Islet of Langerhans (tissue), 1 donor: ENCODE data around the gene LAMB3.
"Not testable (repeated sequence)": the region's sequence is repeated elsewhere in the genome, so short reads cannot be mapped to it uniquely, and the experiment has no call there.

ENCODE experiments used
- FAIRE-seq: peaks from one replicate; lab custom pipeline; 2011; peaks lifted over from hg19 to GRCh38; lab: Jason Lieb, UNC

The LAMB3 gene

GRCh38 chr1:209652121-209652735 lies at the start of gene LAMB3:
LAMB3 (minus strand) TSS chr1:209652425; CDS start chr1:209650944, 1,481 bp downstream.
- no peak for FAIRE-seq

GRCh38 chr1:209700686-209701085 lies 48.5 kb upstream of the LAMB3 start:
- not testable (repeated sequence) for FAIRE-seq

DNA sequence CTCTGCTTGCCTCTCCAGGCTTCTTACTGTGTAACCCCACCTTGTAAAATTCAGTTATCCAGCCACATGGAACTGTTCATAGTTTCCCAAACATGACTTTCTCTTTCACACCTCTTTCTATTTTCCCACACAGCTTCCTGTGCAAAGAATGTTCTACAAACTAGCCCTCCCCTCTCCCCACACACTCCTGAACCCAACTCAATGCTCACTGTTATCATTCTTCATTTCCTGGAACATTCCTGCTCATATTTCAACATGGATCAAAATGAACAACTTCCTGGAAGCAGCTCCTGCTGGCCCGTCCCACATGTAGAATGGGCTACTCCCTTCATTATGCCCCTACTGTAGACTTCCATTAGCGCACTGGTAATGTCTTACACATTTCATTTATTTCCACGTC lies 44.9 kb upstream of the LAMB3 start:
- no peak for FAIRE-seq

DNA sequence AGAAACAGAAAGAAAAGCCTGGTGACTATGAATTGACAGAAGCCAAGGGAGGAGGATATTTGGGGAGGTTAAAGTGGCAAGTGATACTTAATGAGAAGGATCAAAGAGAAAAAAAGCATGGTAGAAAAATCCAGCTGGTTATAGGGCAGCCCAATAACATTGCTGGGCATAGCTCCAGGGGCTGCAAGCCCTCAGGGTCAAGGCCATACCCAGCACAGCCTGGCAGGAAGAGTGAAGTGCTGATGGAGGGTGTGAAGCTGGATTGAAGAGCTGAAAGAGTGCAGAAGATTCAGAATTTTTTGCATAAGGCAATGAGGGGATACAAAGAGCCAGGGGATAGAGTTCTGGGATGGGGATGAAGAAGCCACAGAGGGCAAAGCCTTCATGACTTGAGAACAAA lies 44.4 kb upstream of the LAMB3 start:
- FAIRE-seq: no peak

- FAIRE-seq: peak; percentile 95
Observed at GRCh38 chr1:209692745-209693504, 40.7 kb upstream of the LAMB3 start.

- no peak for FAIRE-seq
Observed at GRCh38 chr1:209692296-209692695, 40.1 kb upstream of the LAMB3 start.

DNA sequence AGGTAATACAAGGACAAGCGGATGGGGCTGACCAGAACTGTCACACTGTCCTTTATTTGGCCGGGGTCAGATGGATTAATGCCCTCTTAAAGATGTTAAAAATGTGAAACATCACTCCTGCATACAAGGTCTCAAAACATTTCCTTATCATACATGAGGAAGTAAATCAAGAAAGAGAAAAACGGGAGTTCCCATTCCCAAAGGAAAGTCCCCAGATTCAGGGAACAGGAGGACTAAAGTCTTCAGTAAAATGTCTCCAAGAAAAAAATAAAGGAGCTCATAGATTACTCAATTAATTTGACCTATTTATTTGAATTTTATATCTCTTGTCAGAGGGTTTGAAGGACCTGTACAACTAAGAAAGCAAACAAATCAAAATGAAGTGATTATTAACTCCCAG lies 39.0 kb upstream of the LAMB3 start:
- no peak for FAIRE-seq

DNA sequence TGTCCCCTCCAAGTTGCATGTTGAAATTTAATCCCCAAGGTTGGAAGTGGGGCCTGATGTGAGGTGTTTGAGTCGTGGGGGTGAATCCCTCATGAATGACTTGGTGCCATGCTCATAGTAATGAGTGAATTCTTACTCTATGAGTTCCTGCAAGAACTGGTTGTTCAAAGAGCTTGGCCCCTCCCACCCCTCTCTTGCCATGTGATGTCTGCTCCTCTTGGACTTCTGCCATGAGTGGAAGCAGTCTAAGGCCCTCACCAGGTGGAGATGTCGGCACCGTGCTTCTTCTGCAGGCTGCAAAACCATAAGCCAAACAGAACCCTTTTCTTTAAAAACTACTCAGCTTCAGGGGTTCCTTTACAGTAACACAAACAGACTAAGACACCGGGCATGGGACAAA lies 37.3 kb upstream of the LAMB3 start:
- FAIRE-seq: no peak

GRCh38 chr1:209688746-209689234 lies 36.6 kb upstream of the LAMB3 start:
- FAIRE-seq: no peak

DNA sequence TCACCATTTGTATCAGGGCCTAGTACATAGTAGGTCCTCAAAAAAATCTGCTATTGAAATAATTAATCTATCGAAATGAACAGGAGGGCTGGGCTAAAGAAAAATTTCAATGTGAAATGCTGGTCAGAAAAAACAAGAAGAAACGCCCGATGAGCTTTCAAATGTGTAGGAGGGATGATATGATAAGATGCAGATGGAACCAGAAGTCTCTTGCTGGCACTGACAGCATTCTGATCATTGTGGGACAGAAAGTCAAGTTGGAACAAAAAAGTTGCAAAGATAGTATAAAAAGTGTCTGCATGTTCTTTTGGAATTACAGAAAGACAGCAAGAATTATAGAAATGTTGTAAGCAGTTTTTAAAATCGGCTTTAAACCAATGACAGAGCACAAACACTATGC lies 34.1 kb upstream of the LAMB3 start:
- FAIRE-seq: no peak

DNA sequence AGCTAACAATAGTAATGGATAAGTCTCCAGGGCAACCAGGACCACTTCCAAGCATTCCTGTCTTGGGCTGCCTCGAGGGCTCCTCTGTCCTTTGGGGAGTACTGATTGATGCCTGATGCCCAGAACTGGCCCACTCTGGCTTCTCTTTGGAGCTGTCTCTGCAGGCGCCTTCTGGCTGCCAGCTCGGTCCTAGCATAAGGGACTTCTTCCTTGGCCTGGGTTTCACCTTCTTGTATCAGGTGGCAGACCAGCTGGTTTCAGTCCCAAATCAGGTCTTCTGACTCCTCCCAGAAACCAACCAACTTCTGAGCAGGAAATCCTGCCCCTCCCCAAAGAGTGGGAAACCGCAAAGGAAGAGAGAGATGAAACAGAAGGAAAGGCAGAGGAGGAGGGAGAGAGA lies 33.6 kb upstream of the LAMB3 start:
- FAIRE-seq: no peak

GRCh38 chr1:209678981-209679539 lies 26.8 kb upstream of the LAMB3 start:
- FAIRE-seq: no peak

- no peak for FAIRE-seq
Observed at GRCh38 chr1:209675565-209676154, 23.4 kb upstream of the LAMB3 start.

GRCh38 chr1:209674957-209675564 lies 22.8 kb upstream of the LAMB3 start, which contains the start of gene G0S2:
G0S2 (plus strand) TSS chr1:209675412; CDS start chr1:209675685, 273 bp downstream.
- no peak for FAIRE-seq

- FAIRE-seq: no peak
Observed at GRCh38 chr1:209673631-209674417, 21.6 kb upstream of the LAMB3 start.

DNA sequence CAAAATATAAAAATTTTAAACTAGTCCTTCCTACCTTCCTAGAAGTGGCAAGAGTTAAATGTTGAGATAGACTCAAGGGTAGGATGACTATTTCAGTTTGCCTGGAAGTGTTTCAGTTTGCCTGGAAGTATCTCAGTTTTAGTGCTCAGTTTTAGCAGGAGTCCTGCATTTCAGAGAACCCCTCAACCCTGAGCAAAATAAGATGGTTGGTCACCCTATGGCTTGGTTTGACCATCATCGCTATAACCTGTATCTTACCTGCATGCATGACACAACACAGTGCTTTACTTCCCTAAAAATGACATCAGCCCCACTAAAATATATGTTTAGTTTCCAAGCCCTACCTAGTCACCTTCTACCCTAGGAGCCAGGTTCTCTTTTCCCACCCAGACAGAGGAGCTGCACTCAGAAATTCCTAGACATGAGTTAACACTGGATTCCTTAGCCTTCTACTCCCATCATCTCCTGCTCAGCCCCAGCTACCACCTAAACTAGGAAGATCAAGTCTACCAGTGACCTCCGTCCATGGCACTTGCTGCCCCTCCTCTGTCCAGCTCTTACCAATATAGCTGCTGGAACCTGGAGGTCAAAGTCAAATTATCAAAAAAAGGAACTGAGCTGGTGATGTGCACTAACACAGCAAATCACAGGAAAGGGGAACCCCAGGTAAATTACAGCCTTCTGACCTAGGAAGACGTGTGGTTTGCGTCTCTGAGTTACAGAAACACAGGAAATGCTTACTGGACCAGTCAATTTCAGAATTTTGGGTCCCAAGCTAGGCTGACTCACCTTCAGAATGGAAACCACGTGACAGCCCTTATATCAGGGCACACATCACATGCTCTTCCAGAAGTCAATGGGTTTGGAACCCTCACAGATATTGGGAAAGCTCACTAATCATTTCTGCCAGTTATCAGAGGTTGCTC lies 20.7 kb upstream of the LAMB3 start:
- FAIRE-seq: no peak

GRCh38 chr1:209670441-209671082 lies 18.3 kb upstream of the LAMB3 start:
- FAIRE-seq: no peak

DNA sequence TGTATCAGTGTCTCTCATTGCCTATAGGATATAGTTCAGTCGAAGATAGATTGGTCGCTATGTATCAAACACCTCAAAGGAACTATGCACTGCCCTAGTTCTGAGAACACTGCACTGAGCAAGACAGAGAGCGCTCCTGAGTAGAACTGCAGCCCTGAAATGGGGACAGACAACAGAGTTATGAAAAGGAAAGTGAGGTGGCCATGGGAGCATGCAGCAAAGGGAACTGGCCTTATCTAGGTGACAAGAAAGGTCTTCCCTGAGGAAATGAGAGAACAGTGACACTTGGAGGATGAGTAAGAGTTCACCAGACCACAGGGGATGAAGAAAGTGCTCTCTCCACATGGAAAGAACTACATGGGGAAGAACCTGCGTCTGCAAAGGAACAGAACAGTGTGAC lies 15.5 kb upstream of the LAMB3 start:
- FAIRE-seq: no peak

DNA sequence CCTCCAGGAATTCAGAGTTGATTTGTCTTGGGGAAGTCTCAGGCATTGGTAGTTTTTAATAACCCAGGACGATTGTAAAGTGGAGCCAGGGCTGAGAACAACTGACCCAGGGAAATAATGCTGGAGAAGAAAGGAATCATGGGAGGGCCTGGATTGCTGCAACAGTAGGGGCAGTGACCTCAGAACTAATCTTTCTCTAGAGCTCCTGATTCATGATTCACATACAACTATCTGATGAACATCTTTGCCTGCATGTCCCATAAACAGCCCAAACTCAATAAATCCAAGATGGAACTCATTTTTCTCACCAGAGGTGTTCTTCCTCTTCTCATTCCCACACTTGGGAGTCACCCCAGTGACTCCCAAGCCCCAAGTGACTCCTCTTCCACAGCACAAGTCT lies 14.9 kb upstream of the LAMB3 start:
- no peak for FAIRE-seq

DNA sequence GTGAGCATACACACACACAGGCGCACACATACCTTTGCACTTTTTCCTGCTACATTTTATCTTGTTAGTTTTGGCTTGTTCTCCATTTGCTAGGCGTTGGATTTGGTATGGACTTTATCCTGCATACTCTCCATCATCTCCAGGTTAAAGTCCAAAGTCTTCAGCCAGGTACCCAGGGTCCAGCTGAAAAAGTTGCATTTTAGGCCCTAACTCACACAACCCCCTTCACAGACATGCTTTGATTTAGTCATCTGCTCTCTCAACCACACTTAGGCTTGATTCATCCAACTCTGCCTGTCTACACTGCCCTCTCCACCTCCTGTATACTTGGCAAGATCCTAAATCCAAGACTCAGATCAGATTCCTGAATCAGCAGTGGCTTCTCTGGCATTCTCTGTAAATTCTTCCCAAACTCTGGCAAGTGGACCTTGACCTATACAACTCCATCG lies 10.7 kb upstream of the LAMB3 start:
- FAIRE-seq: no peak
